GM12878 (cell line): Measurements from ENCODE around the gene BICD1. TPM values are rescaled to one million over a fixed set of nuclear protein-coding genes. Genes with fewer than 3 reads are reported as not detected.

Experiments used
- ATAC-seq: fragments of 200-7000 bp; cut with Tn5 transposase; 3 replicates; pipeline ENCODE4 v1.9.1; 2020; ENCODE audit warnings: mild to moderate bottlenecking, moderate library complexity
- BruUV-seq: library from RNA; stranded (reverse); fragments of 400-500 nt; replicated peaks from 2 replicates; lab custom pipeline; 2021; lab: Mats Ljungman, UMichigan
- CTCF ChIA-PET: fragments of 300-600 bp; sonication (Branson Sonifier 250); formaldehyde crosslinking; extraction: SDS; loops from one replicate; lab custom pipeline; 2021; ENCODE audit warnings: inconsistent platforms; lab: Yijun Ruan, JAX
- POLR2A ChIA-PET: fragments of 350-600 bp; formaldehyde crosslinking; extraction: SDS; loops from one replicate; lab custom pipeline; 2021; ENCODE audit warnings: inconsistent platforms; lab: Charles Lee
- RAD21 ChIA-PET: fragments of 300-600 bp; sonication (Branson Sonifier 250); formaldehyde crosslinking; loops from one replicate; lab custom pipeline; 2023; ENCODE audit warnings: antibody characterized with exemption; ENCODE audit not compliant: unreplicated experiment; lab: Charles Lee
- SMC1A ChIA-PET: fragments of 300-600 bp; sonication (Branson Sonifier 250); formaldehyde crosslinking; loops from one replicate; lab custom pipeline; 2023; ENCODE audit not compliant: unreplicated experiment, uncharacterized antibody; lab: Charles Lee
- DNase-seq: peaks from one replicate; pipeline ENCODE4 v3.0.0-alpha.2; 2011; ENCODE audit warnings: low read depth, low spot score
- FAIRE-seq: peaks from 3 replicates; lab custom pipeline; 2011; peaks lifted over from hg19 to GRCh38; lab: Jason Lieb, UNC
- H2AFZ ChIP-seq: 2 replicates; pipeline ENCODE4 v1.6.0; 2011; ENCODE audit warnings: low read depth, low read length, control low read depth; ENCODE audit not compliant: control insufficient read depth
- H3K27ac ChIP-seq: 2 replicates; pipeline ENCODE4 v1.5.1; 2011; ENCODE audit warnings: control low read depth; ENCODE audit not compliant: control insufficient read depth, insufficient read depth
- H3K27me3 ChIP-seq, 2 experiments: replicated peaks in 1 of 2; 2 replicates each; pipeline versions ENCODE4 v1.6.0 to v1.6.1; 2011; ENCODE audit warnings: low read length in 1 of 2; ENCODE audit not compliant: control insufficient read depth in 2 of 2, insufficient read depth in 2 of 2
- H3K36me3 ChIP-seq, 2 experiments: 2 replicates each; pipeline ENCODE4 v1.5.1; 2011; ENCODE audit warnings: low read length in 1 of 2; ENCODE audit not compliant: control insufficient read depth in 2 of 2, insufficient read depth in 2 of 2
- H3K4me1 ChIP-seq: 2 replicates; pipeline ENCODE4 v1.6.1; 2011; ENCODE audit warnings: mild to moderate bottlenecking, low read length, moderate library complexity, mixed read lengths; ENCODE audit not compliant: control insufficient read depth, insufficient read depth
- H3K4me2 ChIP-seq: 2 replicates; pipeline ENCODE4 v1.6.0; 2011; ENCODE audit warnings: control low read depth; ENCODE audit not compliant: control insufficient read depth, insufficient read depth
- H3K4me3 ChIP-seq: fragments of 200-600 bp; sonication (generic); 2 replicates; pipeline ENCODE4 v1.5.1; 2016
- H3K79me2 ChIP-seq: 2 replicates; pipeline ENCODE4 v1.6.0; 2011; ENCODE audit warnings: low read length; ENCODE audit not compliant: control insufficient read depth, insufficient read depth
- H3K9ac ChIP-seq: 2 replicates; pipeline ENCODE4 v1.8.0; 2011; ENCODE audit warnings: low read length, control low read depth, mixed read lengths; ENCODE audit not compliant: control insufficient read depth, insufficient read depth
- H3K9me3 ChIP-seq: replicated peaks from 3 replicates; pipeline ENCODE4 v1.5.1; 2011; ENCODE audit warnings: mild to moderate bottlenecking, low read length; ENCODE audit not compliant: control insufficient read depth, insufficient read depth
- H4K20me1 ChIP-seq: 2 replicates; pipeline ENCODE4 v1.6.0; 2011; ENCODE audit not compliant: control insufficient read depth, insufficient read depth
- HDAC6 ChIP-seq: fragments of 200-600 bp; sonication (generic); IDR thresholded peaks from one replicate; pipeline ENCODE4 v1.8.0; 2017; ENCODE audit warnings: antibody characterized with exemption; ENCODE audit not compliant: unreplicated experiment
- NR2C2 ChIP-seq: IDR thresholded peaks from 2 replicates; pipeline ENCODE4 v1.6.1; 2011; ENCODE audit warnings: borderline replicate concordance, low read depth; ENCODE audit not compliant: control insufficient read depth, insufficient read length
- PAX8 ChIP-seq: fragments of 450-650 bp; IDR thresholded peaks from 2 replicates; pipeline ENCODE4 v1.6.1; 2017; ENCODE audit warnings: mild to moderate bottlenecking, moderate library complexity
- SUZ12 ChIP-seq: fragments of 200-600 bp; sonication (generic); IDR thresholded peaks from one replicate; pipeline ENCODE4 v1.6.1; 2018; ENCODE audit warnings: antibody characterized with exemption, mild to moderate bottlenecking; ENCODE audit not compliant: unreplicated experiment
- WGBS: methylation state at CpG from one replicate; pipeline ENCODE4 v1.1.6; 2016; ENCODE audit warnings: low lambda C conversion rate; ENCODE audit not compliant: insufficient replicate concordance, insufficient coverage; ENCODE audit errors: missing lambda C conversion rate; 5-methylcytosine and 5-hydroxymethylcytosine counted together
- in situ Hi-C: fragments of 300-500 bp; cut with MboI; formaldehyde crosslinking; loops from 9 replicates; pipeline ENCODE4 v1.14.3; 2018; ENCODE audit warnings: mixed read lengths
- intact Hi-C: fragments of 100-400 bp; cut with micrococcal nuclease; formaldehyde crosslinking; loops from one replicate; pipeline ENCODE4 v1.14.2; 2022; ENCODE audit not compliant: unreplicated experiment
- polyA plus RNA-seq, 11 experiments: library from polyadenylated mRNA; depleted of rRNA in 4 of 11; unstranded in 6 of 11; stranded (reverse) in 5 of 11; fragments of >200 nt; fragmentation: Nextera tagmentation in 4 of 11; fragmentation: Illumina TruSeq in 1 of 11; extraction: Ambion mirVana in 4 of 11; extraction: Trizol in 1 of 11; gene quantifications; 1 replicate in 1 of 11; 2 replicates in 10 of 11; pipeline versions ENCODE4 v1.2.1 to v1.2.3, GENCODE V29; 2011 to 2016; ENCODE audit warnings: inconsistent platforms in 2 of 11, missing spikeins in 2 of 11, low read depth in 1 of 11
- total RNA-seq, 4 experiments: library from RNA; depleted of rRNA in 3 of 4; stranded (reverse); fragments of >200 nt in 3 of 4; fragmentation: Illumina TruSeq in 1 of 4; extraction: Trizol in 1 of 4; gene quantifications; 2 replicates each; pipeline versions ENCODE4 v1.2.1 to v1.2.3, GENCODE V29; 2013 to 2021
- TF ChIP-seq, protein P1 (sequence below): fragments of 450-650 bp; IDR thresholded peaks from 2 replicates; pipeline ENCODE4 v1.6.1; 2018; ENCODE audit warnings: borderline replicate concordance, mild to moderate bottlenecking; ENCODE audit not compliant: partially characterized antibody
- TF ChIP-seq, protein P2 (sequence below): IDR thresholded peaks from 2 replicates; pipeline ENCODE4 v1.6.1; 2012; ENCODE audit warnings: low read depth, low read length, improper control_type of control experiment
- TF ChIP-seq, protein P3 (sequence below): fragments of 450-650 bp; IDR thresholded peaks from 2 replicates; pipeline ENCODE4 v1.6.1; 2017; ENCODE audit warnings: mild to moderate bottlenecking
- TF ChIP-seq, protein P4 (sequence below): IDR thresholded peaks from 2 replicates; pipeline ENCODE4 v1.6.1; 2012; ENCODE audit warnings: mild to moderate bottlenecking, low read depth, low read length

Gene BICD1
- total and polyA plus RNA-seq, 10 of the 15 experiments (the other 5 are each of a cell fraction or from before 2014, with no cell fraction given), result 4.7 to 32.5 (median 14.4) TPM

DNA sequence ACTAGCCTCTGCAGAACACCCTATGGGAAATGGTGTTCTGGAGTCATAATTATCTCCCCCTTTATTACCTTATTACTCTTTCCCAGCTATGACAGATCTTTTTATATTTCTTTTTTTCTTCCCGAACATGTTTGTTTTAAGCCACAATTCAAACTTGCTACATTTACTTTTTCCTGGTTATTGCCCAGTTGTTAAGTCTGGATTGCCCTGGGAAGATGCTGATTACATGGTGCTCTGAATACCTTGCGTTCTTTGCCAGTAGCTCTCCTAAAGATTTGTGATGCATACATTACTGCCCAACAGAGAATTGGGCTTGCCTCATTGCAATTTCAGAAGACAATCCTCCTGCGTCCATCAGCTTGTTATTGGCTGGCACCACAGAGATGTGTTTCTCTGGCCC, 174.5 kb downstream of the BICD1 start:
- no peaks in the 10 kb centered on the region for H4K20me1 ChIP-seq
- no peaks in the 10 kb centered on the region for H3K79me2 ChIP-seq
- in situ Hi-C loops, result no loop called here
- no peaks in the 10 kb centered on the region for H3K27me3 ChIP-seq
- no peaks in the 10 kb centered on the region for H3K36me3 ChIP-seq
- ChIA-PET SMC1A (no interaction called here), CTCF (interaction anchor here (0.8 to 1.2 kb wide), 2 partner anchors 9 to 174 kb away, joined by 3 to 4 read pairs; partner anchors contain the start of gene BICD1), RAD21 (no interaction called here), POLR2A (interaction anchor here (0.6 kb wide), 1 partner anchor 1606 kb away, joined by 4 read pairs; no protein-coding TSS in a partner anchor)
- intact Hi-C loops, result no loop called here
- H3K4me1 ChIP-seq, result no peaks in the 10 kb centered on the region
- no peak for FAIRE-seq
- WGBS, result 98% methylated on average over 3 of the region's 3 CpGs
- H3K4me3 ChIP-seq, result no peak overlapping the region
- DNase-seq, result no peak
- BruUV-seq, result no TSS peak
- no peak overlapping the region for H3K9ac ChIP-seq
- H2AFZ ChIP-seq, result no peak overlapping the region
- H3K4me2 ChIP-seq, result no peak overlapping the region
- no peak overlapping the region for H3K27ac ChIP-seq
- H3K9me3 ChIP-seq, result no peaks in the 10 kb centered on the region
- ATAC-seq, result no peak
- TF ChIP-seq, protein P1, sequence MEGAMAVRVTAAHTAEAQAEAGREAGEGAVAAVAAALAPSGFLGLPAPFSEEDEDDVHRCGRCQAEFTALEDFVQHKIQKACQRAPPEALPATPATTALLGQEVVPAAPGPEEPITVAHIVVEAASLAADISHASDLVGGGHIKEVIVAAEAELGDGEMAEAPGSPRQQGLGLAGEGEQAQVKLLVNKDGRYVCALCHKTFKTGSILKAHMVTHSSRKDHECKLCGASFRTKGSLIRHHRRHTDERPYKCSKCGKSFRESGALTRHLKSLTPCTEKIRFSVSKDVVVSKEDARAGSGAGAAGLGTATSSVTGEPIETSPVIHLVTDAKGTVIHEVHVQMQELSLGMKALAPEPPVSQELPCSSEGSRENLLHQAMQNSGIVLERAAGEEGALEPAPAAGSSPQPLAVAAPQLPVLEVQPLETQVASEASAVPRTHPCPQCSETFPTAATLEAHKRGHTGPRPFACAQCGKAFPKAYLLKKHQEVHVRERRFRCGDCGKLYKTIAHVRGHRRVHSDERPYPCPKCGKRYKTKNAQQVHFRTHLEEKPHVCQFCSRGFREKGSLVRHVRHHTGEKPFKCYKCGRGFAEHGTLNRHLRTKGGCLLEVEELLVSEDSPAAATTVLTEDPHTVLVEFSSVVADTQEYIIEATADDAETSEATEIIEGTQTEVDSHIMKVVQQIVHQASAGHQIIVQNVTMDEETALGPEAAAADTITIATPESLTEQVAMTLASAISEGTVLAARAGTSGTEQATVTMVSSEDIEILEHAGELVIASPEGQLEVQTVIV, result no peak
- TF ChIP-seq, protein P2, sequence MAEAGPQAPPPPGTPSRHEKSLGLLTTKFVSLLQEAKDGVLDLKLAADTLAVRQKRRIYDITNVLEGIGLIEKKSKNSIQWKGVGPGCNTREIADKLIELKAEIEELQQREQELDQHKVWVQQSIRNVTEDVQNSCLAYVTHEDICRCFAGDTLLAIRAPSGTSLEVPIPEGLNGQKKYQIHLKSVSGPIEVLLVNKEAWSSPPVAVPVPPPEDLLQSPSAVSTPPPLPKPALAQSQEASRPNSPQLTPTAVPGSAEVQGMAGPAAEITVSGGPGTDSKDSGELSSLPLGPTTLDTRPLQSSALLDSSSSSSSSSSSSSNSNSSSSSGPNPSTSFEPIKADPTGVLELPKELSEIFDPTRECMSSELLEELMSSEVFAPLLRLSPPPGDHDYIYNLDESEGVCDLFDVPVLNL, result no peak
- TF ChIP-seq SUZ12 (no peak), PAX8 (no peak), HDAC6 (no peak), NR2C2 (no peak)
- TF ChIP-seq, protein P3, sequence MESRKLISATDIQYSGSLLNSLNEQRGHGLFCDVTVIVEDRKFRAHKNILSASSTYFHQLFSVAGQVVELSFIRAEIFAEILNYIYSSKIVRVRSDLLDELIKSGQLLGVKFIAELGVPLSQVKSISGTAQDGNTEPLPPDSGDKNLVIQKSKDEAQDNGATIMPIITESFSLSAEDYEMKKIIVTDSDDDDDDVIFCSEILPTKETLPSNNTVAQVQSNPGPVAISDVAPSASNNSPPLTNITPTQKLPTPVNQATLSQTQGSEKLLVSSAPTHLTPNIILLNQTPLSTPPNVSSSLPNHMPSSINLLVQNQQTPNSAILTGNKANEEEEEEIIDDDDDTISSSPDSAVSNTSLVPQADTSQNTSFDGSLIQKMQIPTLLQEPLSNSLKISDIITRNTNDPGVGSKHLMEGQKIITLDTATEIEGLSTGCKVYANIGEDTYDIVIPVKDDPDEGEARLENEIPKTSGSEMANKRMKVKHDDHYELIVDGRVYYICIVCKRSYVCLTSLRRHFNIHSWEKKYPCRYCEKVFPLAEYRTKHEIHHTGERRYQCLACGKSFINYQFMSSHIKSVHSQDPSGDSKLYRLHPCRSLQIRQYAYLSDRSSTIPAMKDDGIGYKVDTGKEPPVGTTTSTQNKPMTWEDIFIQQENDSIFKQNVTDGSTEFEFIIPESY, result no peak
- TF ChIP-seq, protein P4, sequence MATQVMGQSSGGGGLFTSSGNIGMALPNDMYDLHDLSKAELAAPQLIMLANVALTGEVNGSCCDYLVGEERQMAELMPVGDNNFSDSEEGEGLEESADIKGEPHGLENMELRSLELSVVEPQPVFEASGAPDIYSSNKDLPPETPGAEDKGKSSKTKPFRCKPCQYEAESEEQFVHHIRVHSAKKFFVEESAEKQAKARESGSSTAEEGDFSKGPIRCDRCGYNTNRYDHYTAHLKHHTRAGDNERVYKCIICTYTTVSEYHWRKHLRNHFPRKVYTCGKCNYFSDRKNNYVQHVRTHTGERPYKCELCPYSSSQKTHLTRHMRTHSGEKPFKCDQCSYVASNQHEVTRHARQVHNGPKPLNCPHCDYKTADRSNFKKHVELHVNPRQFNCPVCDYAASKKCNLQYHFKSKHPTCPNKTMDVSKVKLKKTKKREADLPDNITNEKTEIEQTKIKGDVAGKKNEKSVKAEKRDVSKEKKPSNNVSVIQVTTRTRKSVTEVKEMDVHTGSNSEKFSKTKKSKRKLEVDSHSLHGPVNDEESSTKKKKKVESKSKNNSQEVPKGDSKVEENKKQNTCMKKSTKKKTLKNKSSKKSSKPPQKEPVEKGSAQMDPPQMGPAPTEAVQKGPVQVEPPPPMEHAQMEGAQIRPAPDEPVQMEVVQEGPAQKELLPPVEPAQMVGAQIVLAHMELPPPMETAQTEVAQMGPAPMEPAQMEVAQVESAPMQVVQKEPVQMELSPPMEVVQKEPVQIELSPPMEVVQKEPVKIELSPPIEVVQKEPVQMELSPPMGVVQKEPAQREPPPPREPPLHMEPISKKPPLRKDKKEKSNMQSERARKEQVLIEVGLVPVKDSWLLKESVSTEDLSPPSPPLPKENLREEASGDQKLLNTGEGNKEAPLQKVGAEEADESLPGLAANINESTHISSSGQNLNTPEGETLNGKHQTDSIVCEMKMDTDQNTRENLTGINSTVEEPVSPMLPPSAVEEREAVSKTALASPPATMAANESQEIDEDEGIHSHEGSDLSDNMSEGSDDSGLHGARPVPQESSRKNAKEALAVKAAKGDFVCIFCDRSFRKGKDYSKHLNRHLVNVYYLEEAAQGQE, result no peak
